ENCODE results near the gene AFP.

The AFP gene

GRCh38 chr4:73409978-73410548 lies 26.0 kb upstream of the AFP start (continued):
- TF ChIP-seq ZFP3 (CRISPR knock-in tag; IDR thresholded peaks at IDR 0.05) (no peak), ZFP30 (CRISPR knock-in tag; IDR thresholded peaks at IDR 0.05) (no peak), ISL1 (CRISPR knock-in tag; IDR thresholded peaks at IDR 0.05) (no peak)
- TF ChIP-seq, protein P1, sequence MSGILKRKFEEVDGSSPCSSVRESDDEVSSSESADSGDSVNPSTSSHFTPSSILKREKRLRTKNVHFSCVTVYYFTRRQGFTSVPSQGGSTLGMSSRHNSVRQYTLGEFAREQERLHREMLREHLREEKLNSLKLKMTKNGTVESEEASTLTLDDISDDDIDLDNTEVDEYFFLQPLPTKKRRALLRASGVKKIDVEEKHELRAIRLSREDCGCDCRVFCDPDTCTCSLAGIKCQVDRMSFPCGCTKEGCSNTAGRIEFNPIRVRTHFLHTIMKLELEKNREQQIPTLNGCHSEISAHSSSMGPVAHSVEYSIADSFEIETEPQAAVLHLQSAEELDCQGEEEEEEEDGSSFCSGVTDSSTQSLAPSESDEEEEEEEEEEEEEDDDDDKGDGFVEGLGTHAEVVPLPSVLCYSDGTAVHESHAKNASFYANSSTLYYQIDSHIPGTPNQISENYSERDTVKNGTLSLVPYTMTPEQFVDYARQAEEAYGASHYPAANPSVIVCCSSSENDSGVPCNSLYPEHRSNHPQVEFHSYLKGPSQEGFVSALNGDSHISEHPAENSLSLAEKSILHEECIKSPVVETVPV (CRISPR knock-in tag; IDR thresholded peaks at IDR 0.05) = no peak

DNA sequence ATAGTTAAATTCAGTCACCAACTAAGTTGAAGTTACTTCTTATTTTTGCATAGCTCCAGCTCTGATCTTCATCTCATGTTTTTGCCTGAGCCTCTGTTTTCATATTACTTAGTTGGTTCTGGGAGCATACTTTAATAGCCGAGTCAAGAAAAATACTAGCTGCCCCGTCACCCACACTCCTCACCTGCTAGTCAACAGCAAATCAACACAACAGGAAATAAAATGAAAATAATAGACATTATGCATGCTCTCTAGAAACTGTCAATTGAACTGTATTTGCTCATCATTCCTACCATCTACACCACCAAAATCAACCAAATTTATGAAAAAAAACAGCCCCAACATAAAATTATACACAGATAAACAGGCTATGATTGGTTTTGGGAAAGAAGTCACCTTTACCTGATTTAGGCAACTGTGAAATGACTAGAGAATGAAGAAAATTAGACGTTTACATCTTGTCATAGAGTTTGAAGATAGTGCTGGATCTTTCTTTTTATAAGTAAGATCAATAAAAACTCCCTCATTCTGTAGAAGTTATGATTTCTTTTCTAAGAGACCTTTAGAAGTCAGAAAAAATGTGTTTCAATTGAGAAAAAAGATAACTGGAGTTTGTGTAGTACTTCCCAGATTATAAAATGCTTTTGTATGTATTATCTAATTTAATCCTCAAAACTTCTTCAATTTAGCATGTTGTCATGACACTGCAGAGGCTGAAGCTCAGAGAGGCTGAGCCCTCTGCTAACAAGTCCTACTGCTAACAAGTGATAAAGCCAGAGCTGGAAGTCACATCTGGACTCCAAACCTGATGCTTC lies 24.9 kb upstream of the AFP start:
- ATAC-seq = no peak
- TF ChIP-seq OSR1 (CRISPR knock-in tag; IDR thresholded peaks at IDR 0.05) (no peak), BACH2 (CRISPR knock-in tag; IDR thresholded peaks at IDR 0.05; ENCODE audit: borderline replicate concordance) (no peak), TCF4 (CRISPR knock-in tag; IDR thresholded peaks at IDR 0.05; ENCODE audit: borderline replicate concordance) (no peak), SNAI2 (CRISPR knock-in tag; IDR thresholded peaks at IDR 0.05) (no peak), ESRRG (CRISPR knock-in tag; IDR thresholded peaks at IDR 0.05) (no peak), ZC3H10 (CRISPR knock-in tag; IDR thresholded peaks at IDR 0.05) (no peak), ZNF8 (CRISPR knock-in tag; IDR thresholded peaks at IDR 0.05) (no peak), GLIS3 (CRISPR knock-in tag; IDR thresholded peaks at IDR 0.05) (no peak)
- TF ChIP-seq, protein P2, sequence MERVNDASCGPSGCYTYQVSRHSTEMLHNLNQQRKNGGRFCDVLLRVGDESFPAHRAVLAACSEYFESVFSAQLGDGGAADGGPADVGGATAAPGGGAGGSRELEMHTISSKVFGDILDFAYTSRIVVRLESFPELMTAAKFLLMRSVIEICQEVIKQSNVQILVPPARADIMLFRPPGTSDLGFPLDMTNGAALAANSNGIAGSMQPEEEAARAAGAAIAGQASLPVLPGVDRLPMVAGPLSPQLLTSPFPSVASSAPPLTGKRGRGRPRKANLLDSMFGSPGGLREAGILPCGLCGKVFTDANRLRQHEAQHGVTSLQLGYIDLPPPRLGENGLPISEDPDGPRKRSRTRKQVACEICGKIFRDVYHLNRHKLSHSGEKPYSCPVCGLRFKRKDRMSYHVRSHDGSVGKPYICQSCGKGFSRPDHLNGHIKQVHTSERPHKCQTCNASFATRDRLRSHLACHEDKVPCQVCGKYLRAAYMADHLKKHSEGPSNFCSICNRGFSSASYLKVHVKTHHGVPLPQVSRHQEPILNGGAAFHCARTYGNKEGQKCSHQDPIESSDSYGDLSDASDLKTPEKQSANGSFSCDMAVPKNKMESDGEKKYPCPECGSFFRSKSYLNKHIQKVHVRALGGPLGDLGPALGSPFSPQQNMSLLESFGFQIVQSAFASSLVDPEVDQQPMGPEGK (CRISPR knock-in tag; IDR thresholded peaks at IDR 0.05; ENCODE audit: borderline replicate concordance) = no peak

DNA sequence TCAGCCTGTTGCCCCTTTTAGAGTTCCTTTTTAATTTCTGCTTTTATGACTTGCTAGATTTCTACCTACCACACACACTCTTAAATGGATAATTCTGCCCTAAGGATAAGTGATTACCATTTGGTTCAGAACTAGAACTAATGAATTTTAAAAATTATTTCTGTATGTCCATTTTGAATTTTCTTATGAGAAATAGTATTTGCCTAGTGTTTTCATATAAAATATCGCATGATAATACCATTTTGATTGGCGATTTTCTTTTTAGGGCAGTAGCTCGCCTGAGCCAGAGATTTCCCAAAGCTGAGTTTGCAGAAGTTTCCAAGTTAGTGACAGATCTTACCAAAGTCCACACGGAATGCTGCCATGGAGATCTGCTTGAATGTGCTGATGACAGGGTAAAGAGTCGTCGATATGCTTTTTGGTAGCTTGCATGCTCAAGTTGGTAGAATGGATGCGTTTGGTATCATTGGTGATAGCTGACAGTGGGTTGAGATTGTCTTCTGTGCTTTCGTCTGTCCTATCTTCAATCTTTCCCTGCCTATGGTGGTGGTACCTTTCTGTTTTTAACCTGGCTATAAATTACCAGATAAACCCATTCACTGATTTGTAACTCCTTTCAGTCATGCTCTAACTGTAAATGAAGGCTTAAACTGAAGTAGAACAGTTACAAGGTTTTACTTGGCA lies 24.1 kb upstream of the AFP start:
- no peak for TF ChIP-seq OSR1 (CRISPR knock-in tag; IDR thresholded peaks at IDR 0.05)
- no peak for TF ChIP-seq PPARA (CRISPR knock-in tag; IDR thresholded peaks at IDR 0.05; ENCODE audit: borderline replicate concordance)
- no peak for TF ChIP-seq BACH2 (CRISPR knock-in tag; IDR thresholded peaks at IDR 0.05; ENCODE audit: borderline replicate concordance)
- no peak for TF ChIP-seq ZNF70 (CRISPR knock-in tag; IDR thresholded peaks at IDR 0.05)
- no peak for TF ChIP-seq ZNF565 (CRISPR knock-in tag; conservative IDR thresholded peaks at IDR 0.05; ENCODE audit: low read depth)
- TF ChIP-seq CSDC2 (CRISPR knock-in tag; IDR thresholded peaks at IDR 0.05) = no peak
- TF ChIP-seq ZFP30 (CRISPR knock-in tag; IDR thresholded peaks at IDR 0.05) = no peak
- TF ChIP-seq CREB5 (CRISPR knock-in tag; IDR thresholded peaks at IDR 0.05; ENCODE audit: low read depth) = no peak
- TF ChIP-seq TCF4 (CRISPR knock-in tag; IDR thresholded peaks at IDR 0.05; ENCODE audit: borderline replicate concordance) = no peak
- no peak for TF ChIP-seq ZFP3 (CRISPR knock-in tag; IDR thresholded peaks at IDR 0.05)
- TF ChIP-seq ZNF8 (CRISPR knock-in tag; IDR thresholded peaks at IDR 0.05) = no peak
- TF ChIP-seq ESRRG (CRISPR knock-in tag; IDR thresholded peaks at IDR 0.05) = no peak
- TF ChIP-seq RARB (CRISPR knock-in tag; IDR thresholded peaks at IDR 0.05) = no peak

DNA sequence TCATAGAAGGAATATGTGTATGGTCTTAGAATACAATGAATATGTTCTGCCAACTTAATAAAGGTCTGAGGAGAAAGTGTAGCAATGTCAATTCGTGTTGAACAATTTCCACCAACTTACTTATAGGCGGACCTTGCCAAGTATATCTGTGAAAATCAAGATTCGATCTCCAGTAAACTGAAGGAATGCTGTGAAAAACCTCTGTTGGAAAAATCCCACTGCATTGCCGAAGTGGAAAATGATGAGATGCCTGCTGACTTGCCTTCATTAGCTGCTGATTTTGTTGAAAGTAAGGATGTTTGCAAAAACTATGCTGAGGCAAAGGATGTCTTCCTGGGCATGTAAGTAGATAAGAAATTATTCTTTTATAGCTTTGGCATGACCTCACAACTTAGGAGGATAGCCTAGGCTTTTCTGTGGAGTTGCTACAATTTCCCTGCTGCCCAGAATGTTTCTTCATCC lies 22.7 kb upstream of the AFP start:
- ATAC-seq = no peak
- no peak for TF ChIP-seq ISL1 (CRISPR knock-in tag; IDR thresholded peaks at IDR 0.05)
- TF ChIP-seq TCF4 (CRISPR knock-in tag; IDR thresholded peaks at IDR 0.05; ENCODE audit: borderline replicate concordance) = no peak
- TF ChIP-seq ARNTL (CRISPR knock-in tag; IDR thresholded peaks at IDR 0.05; ENCODE audit: borderline replicate concordance, low read depth) = no peak
- TF ChIP-seq, protein P3, sequence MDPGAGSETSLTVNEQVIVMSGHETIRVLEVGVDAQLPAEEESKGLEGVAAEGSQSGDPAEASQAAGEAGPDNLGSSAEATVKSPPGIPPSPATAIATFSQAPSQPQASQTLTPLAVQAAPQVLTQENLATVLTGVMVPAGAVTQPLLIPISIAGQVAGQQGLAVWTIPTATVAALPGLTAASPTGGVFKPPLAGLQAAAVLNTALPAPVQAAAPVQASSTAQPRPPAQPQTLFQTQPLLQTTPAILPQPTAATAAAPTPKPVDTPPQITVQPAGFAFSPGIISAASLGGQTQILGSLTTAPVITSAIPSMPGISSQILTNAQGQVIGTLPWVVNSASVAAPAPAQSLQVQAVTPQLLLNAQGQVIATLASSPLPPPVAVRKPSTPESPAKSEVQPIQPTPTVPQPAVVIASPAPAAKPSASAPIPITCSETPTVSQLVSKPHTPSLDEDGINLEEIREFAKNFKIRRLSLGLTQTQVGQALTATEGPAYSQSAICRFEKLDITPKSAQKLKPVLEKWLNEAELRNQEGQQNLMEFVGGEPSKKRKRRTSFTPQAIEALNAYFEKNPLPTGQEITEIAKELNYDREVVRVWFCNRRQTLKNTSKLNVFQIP (CRISPR knock-in tag; IDR thresholded peaks at IDR 0.05; ENCODE audit: borderline replicate concordance, low read depth) = no peak
- TF ChIP-seq ZNF70 (CRISPR knock-in tag; IDR thresholded peaks at IDR 0.05) = no peak
- no peak for TF ChIP-seq ESRRG (CRISPR knock-in tag; IDR thresholded peaks at IDR 0.05)
- TF ChIP-seq SNAI2 (CRISPR knock-in tag; IDR thresholded peaks at IDR 0.05) = no peak
- no peak for TF ChIP-seq BACH2 (CRISPR knock-in tag; IDR thresholded peaks at IDR 0.05; ENCODE audit: borderline replicate concordance)
- no peak for TF ChIP-seq RARB (CRISPR knock-in tag; IDR thresholded peaks at IDR 0.05)
- TF ChIP-seq TSHZ2 (CRISPR knock-in tag; IDR thresholded peaks at IDR 0.05) = no peak
- no peak for TF ChIP-seq CSDC2 (CRISPR knock-in tag; IDR thresholded peaks at IDR 0.05)
- TF ChIP-seq, protein P2 (CRISPR knock-in tag; IDR thresholded peaks at IDR 0.05; ENCODE audit: borderline replicate concordance) = no peak
- no peak for TF ChIP-seq ZNF8 (CRISPR knock-in tag; IDR thresholded peaks at IDR 0.05)
- TF ChIP-seq ZFP3 (CRISPR knock-in tag; IDR thresholded peaks at IDR 0.05) = no peak

More for the DNA sequence above, 24.1 kb upstream of the AFP start:
- ATAC-seq = no peak
